Measurements from ENCODE around the gene TTC7B.

TTC7B gene

DNA sequence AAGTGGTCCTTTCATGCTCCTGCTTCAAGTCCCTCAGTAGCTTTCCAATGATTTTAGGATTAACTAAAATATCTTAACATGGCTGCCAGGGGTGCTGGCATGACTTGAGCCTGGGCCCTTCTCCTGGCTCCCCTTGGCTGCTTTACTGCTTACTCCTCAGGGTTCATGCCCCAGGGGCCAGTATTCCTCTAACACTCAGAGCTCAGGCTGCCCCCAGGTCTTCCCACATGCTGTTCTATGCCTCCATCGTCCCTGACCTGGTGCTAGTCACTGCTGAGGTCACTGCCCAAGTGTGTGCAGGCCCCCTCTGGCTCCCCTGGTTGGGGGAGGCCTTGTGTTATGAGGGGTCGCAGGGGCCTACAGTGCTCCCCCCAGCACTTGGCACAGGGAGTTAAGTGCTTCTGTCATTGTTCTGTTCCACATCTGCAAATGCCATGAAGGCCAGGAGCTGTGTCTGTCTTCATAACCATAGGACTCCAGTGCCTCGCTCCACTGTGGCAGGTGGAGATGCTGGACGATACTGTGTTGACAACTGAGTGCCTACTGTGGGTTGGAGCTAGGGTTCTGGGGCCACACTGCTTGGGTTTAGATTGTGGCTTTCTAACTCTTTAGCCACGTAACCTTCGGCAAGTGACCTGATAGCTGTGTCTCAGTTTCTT, 228.8 kb downstream of the TTC7B start:
- DNase-seq = no peak

DNA sequence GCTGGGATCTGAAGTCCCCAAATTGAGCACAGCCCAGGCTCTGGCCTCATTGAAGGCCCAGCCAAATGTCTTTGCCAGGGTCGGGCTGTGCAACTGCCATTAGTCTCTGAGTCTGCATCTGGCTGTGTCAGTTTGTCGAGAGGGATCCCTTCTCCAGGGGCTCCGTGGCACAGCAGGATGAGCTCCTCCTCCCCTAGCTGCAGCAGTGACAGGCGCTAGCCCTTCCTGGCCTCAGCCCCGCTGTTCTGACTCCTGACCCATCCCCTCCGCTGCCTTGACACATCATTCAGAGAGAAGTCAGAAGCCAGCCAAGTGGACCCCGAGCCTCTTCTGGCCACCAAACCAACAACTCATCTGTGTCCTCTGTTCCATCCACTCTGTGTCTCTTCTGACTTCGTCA, 231.1 kb downstream of the TTC7B start:
- DNase-seq = no peak

- DNase-seq = no peak
Measured at GRCh38 chr14:90583916-90584605, 232.2 kb downstream of the TTC7B start.

GRCh38 chr14:90583427-90583826, 232.8 kb downstream of the TTC7B start:
- DNase-seq = no peak

DNA sequence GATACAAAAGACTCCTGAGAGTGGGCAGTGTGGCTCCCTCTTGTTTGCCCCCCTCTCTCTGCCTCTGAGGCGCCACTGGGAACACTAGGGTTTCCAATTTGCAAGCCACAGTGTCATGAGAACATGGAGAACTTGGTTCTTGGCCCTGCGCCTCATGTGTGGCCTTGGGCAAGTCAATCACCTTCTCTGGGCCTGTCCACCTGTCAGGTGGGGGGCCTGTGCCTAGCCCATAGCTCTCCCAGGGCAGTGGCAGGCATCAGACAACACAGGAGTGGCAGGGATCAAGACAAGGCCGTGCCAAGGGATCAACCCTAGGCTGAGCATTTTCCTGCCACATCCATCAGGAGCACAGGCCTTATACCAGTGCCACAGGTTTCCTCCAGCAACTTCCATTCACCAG, 234.1 kb downstream of the TTC7B start:
- DNase-seq = no peak

DNA sequence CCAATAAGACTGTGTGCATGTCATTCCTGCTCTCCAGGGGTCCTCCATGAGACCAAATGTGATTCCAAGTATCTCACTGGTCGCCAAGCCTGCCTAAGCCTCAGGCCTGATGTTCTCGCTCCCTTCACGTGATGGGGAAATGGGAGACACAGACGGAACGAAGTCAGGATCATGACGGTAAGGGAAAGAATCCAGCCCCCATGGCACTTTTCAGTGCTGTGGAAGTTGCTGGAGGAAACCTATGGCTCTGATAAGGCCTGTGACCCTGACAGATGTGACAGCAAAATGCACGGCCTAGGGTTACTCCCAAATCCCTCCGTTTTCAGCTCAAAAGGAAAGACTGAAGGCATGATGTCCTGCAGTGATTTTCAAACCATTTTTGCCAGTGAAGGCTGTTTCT, 234.5 kb downstream of the TTC7B start:
- DNase-seq = no peak

DNA sequence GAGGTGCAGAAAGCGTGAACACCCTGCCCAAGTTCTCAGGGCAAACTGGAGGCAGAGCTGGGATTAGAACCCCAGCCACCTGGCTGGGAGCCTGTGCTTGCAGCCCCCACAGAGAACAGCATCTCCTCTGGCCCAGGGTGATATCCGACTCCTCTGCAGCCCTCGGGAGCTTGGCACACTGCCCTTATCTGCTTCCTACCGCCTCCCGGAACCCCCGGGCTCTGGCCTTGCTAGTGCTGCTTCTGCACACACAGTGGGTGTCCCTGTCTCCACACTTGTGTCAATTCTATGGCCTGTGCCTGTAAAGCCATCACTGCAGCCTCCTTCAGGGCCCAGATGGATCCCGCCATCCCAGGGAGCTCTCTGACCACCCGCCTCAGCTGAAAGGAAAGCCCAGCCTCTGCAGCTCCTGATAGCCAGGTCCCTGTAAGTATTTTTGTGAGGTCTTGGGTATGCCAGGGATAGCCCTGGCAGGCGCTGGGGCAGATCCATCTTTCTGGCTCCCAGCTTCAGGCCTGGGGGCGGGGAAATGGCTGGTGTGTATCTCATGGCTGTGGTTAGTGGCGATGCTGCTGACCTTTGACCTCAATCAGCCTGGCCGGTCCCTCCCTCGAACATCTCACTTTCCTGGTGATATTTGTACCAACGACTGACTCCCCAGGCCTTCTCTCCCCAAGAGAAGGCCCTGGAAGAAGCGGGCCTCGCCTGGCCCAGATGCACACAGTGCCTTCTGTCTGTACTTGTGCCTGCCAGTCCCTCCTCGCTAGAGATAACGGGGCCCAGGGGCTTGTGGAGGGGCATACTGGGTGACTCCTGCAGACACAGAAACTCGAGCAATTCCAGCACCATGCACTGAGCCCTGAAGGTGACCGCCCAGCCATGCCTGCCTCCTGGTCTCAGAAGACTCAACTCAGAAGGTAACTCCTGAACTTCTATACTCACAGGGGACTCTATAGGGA, 235.6 kb downstream of the TTC7B start:
- no peak for DNase-seq

- DNase-seq = no peak
Measured at GRCh38 chr14:90579816-90580215, 236.4 kb downstream of the TTC7B start.

DNA sequence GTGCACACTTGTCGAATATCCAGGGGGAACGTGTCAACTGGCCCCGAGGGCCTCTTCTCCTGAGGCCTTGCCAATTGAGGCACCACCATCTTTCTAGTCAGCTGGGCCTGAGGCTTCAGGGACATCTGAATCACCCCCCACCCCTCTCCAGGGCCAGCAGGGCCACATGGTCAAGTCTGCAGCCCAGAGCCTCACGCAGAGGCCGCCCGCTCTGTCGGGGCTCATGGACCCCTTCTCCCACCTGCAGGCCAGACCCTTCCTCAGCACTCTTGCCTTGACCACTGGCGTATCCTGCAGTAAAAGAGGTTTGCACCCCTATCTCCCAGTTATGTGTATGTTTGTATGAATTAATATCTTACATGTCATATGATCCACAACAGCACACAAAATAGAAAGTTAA, 237.1 kb downstream of the TTC7B start:
- DNase-seq = no peak

- no peak for DNase-seq
Measured at GRCh38 chr14:90578283-90578985, 237.8 kb downstream of the TTC7B start.

GRCh38 chr14:90577661-90578282, 238.5 kb downstream of the TTC7B start:
- DNase-seq = no peak

- no peak for DNase-seq
Measured at GRCh38 chr14:90576981-90577660, 239.1 kb downstream of the TTC7B start.

DNA sequence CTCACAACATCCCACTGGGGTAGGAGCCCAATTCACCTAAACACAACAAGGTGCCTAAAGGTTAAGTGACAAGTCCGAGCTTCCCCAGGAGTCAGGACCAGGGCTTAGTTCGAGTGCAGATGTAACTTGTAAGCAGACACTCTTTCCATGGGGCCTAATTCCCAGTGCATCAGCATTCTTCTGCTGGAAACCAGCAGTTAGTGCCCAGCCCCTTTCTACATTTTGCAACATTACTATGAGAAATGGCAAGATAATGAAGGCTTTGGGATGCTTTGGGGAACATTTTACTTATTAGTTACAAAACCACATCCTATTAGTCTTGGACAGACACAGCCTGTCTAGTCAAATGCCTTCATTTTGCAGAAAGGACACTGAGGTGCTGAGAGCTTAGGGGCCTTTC, 239.6 kb downstream of the TTC7B start:
- DNase-seq = no peak

DNA sequence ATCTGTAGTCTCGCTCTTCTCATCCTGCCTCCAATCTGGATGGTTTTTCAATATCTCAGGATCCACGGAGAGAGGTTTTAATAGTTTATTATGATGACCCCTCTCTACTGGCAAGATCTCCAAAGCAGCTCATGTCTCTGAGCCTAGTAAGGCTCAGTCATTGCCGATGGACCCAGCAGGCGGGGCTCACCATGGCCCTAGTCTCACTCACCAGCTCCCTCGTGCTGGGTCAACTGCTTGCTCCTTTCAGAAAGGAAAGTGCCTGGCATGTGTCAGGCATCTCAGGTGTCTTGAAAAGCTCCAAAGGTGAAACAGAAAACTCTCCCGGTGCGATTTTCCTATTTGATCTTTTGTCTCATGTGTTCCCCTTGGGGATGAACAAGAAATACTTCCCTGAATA, 240.4 kb downstream of the TTC7B start:
- DNase-seq = no peak

DNA sequence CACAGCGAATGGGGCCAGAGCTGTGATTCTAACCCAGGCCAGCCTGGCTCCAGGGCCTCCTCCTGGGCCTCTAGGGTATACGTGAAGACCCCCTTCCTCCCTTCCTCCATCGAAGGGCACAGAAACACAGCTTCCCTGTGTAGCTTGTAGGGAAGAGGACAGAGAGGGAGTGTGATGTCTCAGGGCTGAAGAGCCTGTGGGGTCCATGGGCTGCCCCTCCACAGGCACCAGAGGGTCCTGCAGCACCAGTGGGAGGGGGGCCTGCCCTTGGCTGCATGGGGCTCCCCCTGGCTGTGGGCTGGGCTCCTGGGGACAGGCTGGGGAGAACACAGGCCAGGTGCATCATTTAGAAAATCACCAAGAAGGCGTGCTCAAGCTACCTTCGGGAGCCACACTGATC, 240.9 kb downstream of the TTC7B start:
- no peak for DNase-seq

DNA sequence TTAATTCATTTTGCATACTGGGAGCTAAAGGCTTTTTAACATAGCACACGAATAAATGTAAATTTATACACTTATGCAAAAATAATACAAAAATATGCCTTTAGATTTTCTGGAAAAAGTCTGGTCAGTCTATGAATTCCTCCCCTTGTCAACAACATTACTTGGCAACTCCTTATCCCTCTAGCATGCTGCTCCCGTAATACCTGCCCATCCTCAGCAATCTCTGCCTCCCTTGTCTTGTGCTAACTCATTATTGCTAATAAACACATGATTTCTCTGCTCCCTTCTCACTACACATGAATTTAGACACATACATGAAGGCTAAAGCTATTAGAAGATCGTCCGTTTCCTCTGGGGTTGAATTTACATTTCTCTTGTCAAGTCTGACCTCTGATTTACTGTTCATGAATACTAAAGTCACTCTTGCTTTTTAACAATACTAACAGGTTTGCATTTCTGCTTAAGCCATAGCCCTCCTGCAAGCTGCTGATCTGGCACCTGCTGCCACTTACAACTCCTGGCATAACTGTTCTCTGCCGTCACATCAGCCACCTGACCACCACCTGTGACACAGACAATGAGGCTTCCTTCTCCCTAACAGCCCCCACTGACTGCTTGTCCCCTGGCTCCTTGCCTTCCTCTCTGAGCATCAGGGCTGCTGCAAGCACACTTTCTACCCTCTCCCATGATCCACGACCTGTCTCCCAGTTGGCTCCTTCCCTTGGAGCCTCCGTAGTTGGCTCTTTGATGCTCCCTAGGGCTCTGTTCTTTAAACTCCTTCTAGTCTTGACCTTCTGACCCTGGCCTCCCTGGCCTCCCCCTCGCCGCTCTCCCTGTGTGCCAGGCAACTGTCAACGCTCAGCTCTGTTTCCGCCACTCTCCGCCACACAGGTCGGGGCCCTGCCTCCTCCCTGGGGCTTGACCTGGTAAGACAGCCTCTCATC, 241.8 kb downstream of the TTC7B start:
- DNase-seq = no peak

- no peak for DNase-seq
Measured at GRCh38 chr14:90573385-90574105, 242.7 kb downstream of the TTC7B start.

GRCh38 chr14:90572441-90573150, 243.6 kb downstream of the TTC7B start:
- DNase-seq = no peak

Data from NCI-H1930 (cell line).